Endothelial cell of umbilical vein (primary cell): ENCODE data around the gene WDR72. TPM values are rescaled to one million over a fixed set of nuclear protein-coding genes. Genes with fewer than 3 reads are reported as not detected.

ENCODE experiments used
- BruUV-seq: library from RNA; stranded (reverse); fragments of 400-500 nt; replicated peaks from 2 replicates; lab custom pipeline; 2021; lab: Mats Ljungman, UMichigan
- CTCF ChIA-PET: fragments of 300-600, 350-600 bp; sonication (Branson Sonifier 250); formaldehyde crosslinking; loops from one replicate; lab custom pipeline; 2021; ENCODE audit warnings: antibody characterized with exemption, inconsistent platforms; lab: Charles Lee
- POLR2A ChIA-PET: fragments of 300-600, 350-600 bp; sonication (Branson Sonifier 250); formaldehyde crosslinking; loops from one replicate; lab custom pipeline; 2021; ENCODE audit warnings: antibody characterized with exemption, inconsistent platforms; lab: Charles Lee
- DNase-seq: peaks from one replicate; pipeline ENCODE4 v3.0.0-alpha.2; 2011; ENCODE audit warnings: low read depth, low spot score
- FAIRE-seq: peaks from 2 replicates; lab custom pipeline; 2011; peaks lifted over from hg19 to GRCh38; lab: Jason Lieb, UNC
- H2AFZ ChIP-seq: 2 replicates; pipeline ENCODE4 v1.6.0; 2012; ENCODE audit warnings: low read depth, low read length, control low read depth, inconsistent platforms
- H3K27ac ChIP-seq: 2 replicates; pipeline ENCODE4 v1.5.1; 2011; ENCODE audit warnings: low read depth, mild to moderate bottlenecking, control low read depth, low read length, moderate library complexity; ENCODE audit not compliant: insufficient read depth
- H3K27me3 ChIP-seq, 2 experiments: 2 replicates each; pipeline versions ENCODE4 v1.6.0 to v1.6.1; 2011; ENCODE audit warnings: low read length in 2 of 2, mixed read lengths in 1 of 2; ENCODE audit not compliant: control insufficient read depth in 2 of 2, insufficient read depth in 2 of 2
- H3K36me3 ChIP-seq, 2 experiments: 2 replicates in 1 of 2; 3 replicates in 1 of 2; pipeline ENCODE4 v1.5.1; 2011; ENCODE audit warnings: low read length in 2 of 2, mild to moderate bottlenecking in 1 of 2, moderate library complexity in 1 of 2; ENCODE audit not compliant: control insufficient read depth in 2 of 2, insufficient read depth in 2 of 2; ENCODE audit errors: extremely low read depth in 1 of 2
- H3K4me1 ChIP-seq: 3 replicates; pipeline ENCODE4 v1.5.1; 2011; ENCODE audit warnings: mild to moderate bottlenecking, low read length; ENCODE audit not compliant: control insufficient read depth, insufficient read depth; ENCODE audit errors: extremely low read depth
- H3K4me2 ChIP-seq: 2 replicates; pipeline ENCODE4 v1.6.1; 2011; ENCODE audit warnings: low read length, control low read depth, mixed read lengths; ENCODE audit not compliant: insufficient read depth
- H3K4me3 ChIP-seq, 3 experiments: fragments of 200-600 bp in 1 of 3; sonication (generic), shearing (Covaris generic) in 1 of 3; replicated peaks in 1 of 3; 2 replicates each; pipeline ENCODE4 v1.5.1; 2011 to 2016; ENCODE audit warnings: control low read depth in 3 of 3, low read length in 3 of 3, mild to moderate bottlenecking in 2 of 3, inconsistent platforms in 1 of 3, low read depth in 1 of 3, moderate library complexity in 1 of 3; ENCODE audit not compliant: insufficient read depth in 1 of 3
- H3K79me2 ChIP-seq: 2 replicates; pipeline ENCODE4 v1.6.0; 2012; ENCODE audit warnings: low read length, inconsistent platforms; ENCODE audit not compliant: control insufficient read depth, insufficient read depth
- H3K9ac ChIP-seq: replicated peaks from 2 replicates; pipeline ENCODE3; 2011; ENCODE audit warnings: low read length, control low read depth; ENCODE audit not compliant: insufficient read depth; ENCODE audit errors: extremely low read depth
- H3K9me1 ChIP-seq: replicated peaks from 3 replicates; pipeline ENCODE4 v1.6.0; 2011; ENCODE audit warnings: mild to moderate bottlenecking, low read length; ENCODE audit not compliant: control insufficient read depth, insufficient read depth; ENCODE audit errors: extremely low read depth
- H3K9me3 ChIP-seq: replicated peaks from 2 replicates; pipeline ENCODE4 v1.5.1; 2012; ENCODE audit warnings: low read length, inconsistent platforms; ENCODE audit not compliant: control insufficient read depth, insufficient read depth
- H4K20me1 ChIP-seq: replicated peaks from 2 replicates; pipeline ENCODE3; 2011; ENCODE audit warnings: mild to moderate bottlenecking, low read length; ENCODE audit not compliant: control insufficient read depth, insufficient read depth; ENCODE audit errors: extremely low read depth
- CTCF ChIP-seq, 2 donors: IDR thresholded peaks; 1 replicate in 1 of 2; 2 replicates in 1 of 2; pipeline ENCODE4 v1.5.1; 2011; ENCODE audit warnings: low read length in 2 of 2, mild to moderate bottlenecking in 2 of 2, moderate library complexity in 2 of 2, control low read depth in 1 of 2, inconsistent platforms in 1 of 2, low read depth in 1 of 2; ENCODE audit not compliant: insufficient read depth in 1 of 2; ENCODE audit errors: extremely low read depth in 1 of 2
- EZH2 ChIP-seq: IDR thresholded peaks from 2 replicates; pipeline ENCODE4 v1.6.1; 2012; ENCODE audit warnings: borderline replicate concordance, low read depth, mild to moderate bottlenecking, moderate library complexity, low read length, inconsistent platforms; ENCODE audit not compliant: severe bottlenecking
- FOS ChIP-seq: IDR thresholded peaks from 2 replicates; pipeline ENCODE4 v1.6.1; 2011; ENCODE audit warnings: mild to moderate bottlenecking, low read length, moderate library complexity, borderline replicate concordance; ENCODE audit not compliant: insufficient read depth
- GATA2 ChIP-seq: IDR thresholded peaks from 2 replicates; pipeline ENCODE4 v1.7.0; 2011; ENCODE audit warnings: low read depth, mild to moderate bottlenecking, moderate library complexity, mixed read lengths, low read length; ENCODE audit not compliant: insufficient read length, insufficient read depth
- JUN ChIP-seq: IDR thresholded peaks from 2 replicates; pipeline ENCODE4 v1.6.1; 2011; ENCODE audit warnings: borderline replicate concordance, low read depth; ENCODE audit not compliant: insufficient read length, insufficient read depth
- MAX ChIP-seq: IDR thresholded peaks from 2 replicates; pipeline ENCODE4 v1.6.1; 2011; ENCODE audit not compliant: insufficient read depth, insufficient read length
- MYC ChIP-seq: IDR thresholded peaks from one replicate; pipeline ENCODE4 v1.6.1; 2011; ENCODE audit warnings: mild to moderate bottlenecking, low read depth, low read length
- POLR2A ChIP-seq: IDR thresholded peaks from 2 replicates; pipeline ENCODE4 v1.6.1; 2012; ENCODE audit warnings: low read depth, mild to moderate bottlenecking, control low read depth, low read length
- POLR2AphosphoS5 ChIP-seq: IDR thresholded peaks from 2 replicates; pipeline ENCODE4 v1.6.1; 2012; ENCODE audit warnings: low read depth, mild to moderate bottlenecking, control low read depth, low read length, moderate library complexity; ENCODE audit not compliant: insufficient read depth
- dilution Hi-C: fragments of 300-500 bp; cut with MboI; formaldehyde crosslinking; loops from one replicate; pipeline ENCODE4 v1.15.0; 2019; ENCODE audit warnings: low sequenced_read_pairs; ENCODE audit not compliant: extremely low pct_ligation_motif_present
- intact Hi-C: fragments of 100-400 bp; cut with micrococcal nuclease; formaldehyde crosslinking; loops from one replicate; pipeline ENCODE4 v1.10.0; 2022
- polyA plus RNA-seq, 4 experiments: library from polyadenylated mRNA; depleted of rRNA in 3 of 4; stranded (reverse) in 3 of 4; unstranded in 1 of 4; fragments of >200 nt; gene quantifications; 2 replicates each; pipeline versions ENCODE4 v1.2.1 to v1.2.3, GENCODE V29; 2011 to 2012; ENCODE audit warnings: missing spikeins in 1 of 4
- total RNA-seq: library from RNA; stranded (reverse); gene quantifications from 2 replicates; pipeline ENCODE4 v1.2.3, GENCODE V29; 2021

The WDR72 gene
- total and polyA plus RNA-seq, 2 donors (not counting 3 experiments of a cell fraction or from before 2014, with no cell fraction given) = not detected

- H3K36me3 ChIP-seq = no peaks in the 10 kb centered on the region
- DNase-seq (no peak), FAIRE-seq (no peak)
- no peak overlapping the region for H3K4me2 ChIP-seq
- H3K27me3 ChIP-seq = peaks cover 0 to 2% of the 10 kb centered on the region in 2 experiments
- CTCF ChIA-PET = no interaction called here
- no peaks in the 10 kb centered on the region for H3K9me1 ChIP-seq
- H4K20me1 ChIP-seq = no peaks in the 10 kb centered on the region
- H3K9ac ChIP-seq = no peak overlapping the region
- H3K9me3 ChIP-seq = no peaks in the 10 kb centered on the region
- dilution Hi-C loops (no loop called here), intact Hi-C loops (no loop called here)
- H3K27ac ChIP-seq = no peak overlapping the region
- no peak overlapping the region for H2AFZ ChIP-seq
- H3K4me3 ChIP-seq = no peak overlapping the region
- TF ChIP-seq EZH2 (no peak), POLR2AphosphoS5 (no peak), MAX (no peak), CTCF (IDR thresholded peaks at IDR 0.05; ENCODE audit: extremely low read depth in 1 of 2, insufficient read depth in 1 of 2, low read depth in 1 of 2, low read length in 2 of 2) (no peak)
- H3K4me1 ChIP-seq = no peaks in the 10 kb centered on the region
- POLR2A ChIA-PET = no interaction called here
- BruUV-seq = no TSS peak
- H3K79me2 ChIP-seq = no peaks in the 10 kb centered on the region
These were observed 201.1 kb downstream of the WDR72 start for GRCh38 chr15:53558384-53558783.

GRCh38 chr15:53555226-53555625 is 204.2 kb downstream of the WDR72 start:
- H3K4me3 ChIP-seq = no peak overlapping the region
- H2AFZ ChIP-seq = no peak overlapping the region
- H3K4me1 ChIP-seq = no peaks in the 10 kb centered on the region
- peak; percentile 9 for DNase-seq
- dilution Hi-C loops (no loop called here), intact Hi-C loops (no loop called here)
- H4K20me1 ChIP-seq = no peaks in the 10 kb centered on the region
- TF ChIP-seq POLR2A (no peak), MAX (no peak), GATA2 (no peak), CTCF (IDR thresholded peaks at IDR 0.05; ENCODE audit: extremely low read depth in 1 of 2, insufficient read depth in 1 of 2, low read depth in 1 of 2, low read length in 2 of 2) (no peak), MYC (no peak), FOS (no peak), POLR2AphosphoS5 (no peak), JUN (no peak), EZH2 (no peak)
- CTCF ChIA-PET = no interaction called here
- H3K79me2 ChIP-seq = no peaks in the 10 kb centered on the region
- no peak for FAIRE-seq
- H3K27ac ChIP-seq = no peak overlapping the region
- H3K9me3 ChIP-seq = no peaks in the 10 kb centered on the region
- H3K4me2 ChIP-seq = no peak overlapping the region
- no peak overlapping the region for H3K9ac ChIP-seq
- POLR2A ChIA-PET = no interaction called here
- no peaks in the 10 kb centered on the region for H3K9me1 ChIP-seq
- no peaks in the 10 kb centered on the region for H3K36me3 ChIP-seq
- peaks cover 0 to 2% of the 10 kb centered on the region in 2 experiments for H3K27me3 ChIP-seq
- BruUV-seq = no TSS peak
